ENCODE data around the gene ZGLP1.

Gene ZGLP1

DNA sequence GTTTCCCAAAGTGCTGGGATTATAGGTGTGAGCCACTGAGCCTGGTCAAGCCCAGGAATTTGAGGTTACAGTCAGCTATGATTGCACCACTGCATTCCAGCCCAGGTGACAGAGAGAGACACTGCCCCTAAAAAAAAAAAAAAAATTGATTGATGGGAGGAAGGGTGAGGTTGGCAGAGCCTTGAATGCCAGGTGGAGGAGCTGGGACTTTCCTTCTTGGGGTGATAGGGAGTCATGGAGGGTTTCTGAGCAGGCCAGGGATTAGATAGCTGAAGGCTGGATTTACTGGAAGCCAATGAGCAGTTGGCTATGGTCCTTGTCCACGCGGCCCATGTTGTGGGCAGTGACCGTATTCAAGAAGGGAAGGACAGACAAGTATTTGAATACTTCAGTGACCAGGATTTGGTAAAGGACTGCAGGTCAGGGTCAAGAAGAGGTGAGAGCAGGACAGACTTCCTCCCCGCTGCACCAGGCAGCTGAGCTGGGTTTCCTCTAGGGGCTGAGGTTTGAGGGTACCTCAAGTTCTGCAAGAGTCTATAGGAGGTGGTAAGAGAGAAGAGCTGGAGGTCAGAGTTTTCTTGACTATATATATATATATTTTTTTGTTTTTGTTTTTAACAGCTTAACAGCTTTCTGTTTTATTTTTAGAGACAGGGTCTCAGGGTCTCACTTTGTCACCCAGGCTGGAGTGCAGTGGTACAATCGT lies 29.7 kb downstream of the ZGLP1 start:
- no peak overlapping the region for H3K4me3 ChIP-seq (ENCODE audit: low read depth, low read length)
- no peak for DNase-seq (ENCODE audit: low read depth)
- TF ChIP-seq, protein P1, sequence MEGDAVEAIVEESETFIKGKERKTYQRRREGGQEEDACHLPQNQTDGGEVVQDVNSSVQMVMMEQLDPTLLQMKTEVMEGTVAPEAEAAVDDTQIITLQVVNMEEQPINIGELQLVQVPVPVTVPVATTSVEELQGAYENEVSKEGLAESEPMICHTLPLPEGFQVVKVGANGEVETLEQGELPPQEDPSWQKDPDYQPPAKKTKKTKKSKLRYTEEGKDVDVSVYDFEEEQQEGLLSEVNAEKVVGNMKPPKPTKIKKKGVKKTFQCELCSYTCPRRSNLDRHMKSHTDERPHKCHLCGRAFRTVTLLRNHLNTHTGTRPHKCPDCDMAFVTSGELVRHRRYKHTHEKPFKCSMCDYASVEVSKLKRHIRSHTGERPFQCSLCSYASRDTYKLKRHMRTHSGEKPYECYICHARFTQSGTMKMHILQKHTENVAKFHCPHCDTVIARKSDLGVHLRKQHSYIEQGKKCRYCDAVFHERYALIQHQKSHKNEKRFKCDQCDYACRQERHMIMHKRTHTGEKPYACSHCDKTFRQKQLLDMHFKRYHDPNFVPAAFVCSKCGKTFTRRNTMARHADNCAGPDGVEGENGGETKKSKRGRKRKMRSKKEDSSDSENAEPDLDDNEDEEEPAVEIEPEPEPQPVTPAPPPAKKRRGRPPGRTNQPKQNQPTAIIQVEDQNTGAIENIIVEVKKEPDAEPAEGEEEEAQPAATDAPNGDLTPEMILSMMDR (IDR thresholded peaks at IDR 0.05; ENCODE audit: control insufficient read depth, extremely low read depth, insufficient read depth) = no peak

DNA sequence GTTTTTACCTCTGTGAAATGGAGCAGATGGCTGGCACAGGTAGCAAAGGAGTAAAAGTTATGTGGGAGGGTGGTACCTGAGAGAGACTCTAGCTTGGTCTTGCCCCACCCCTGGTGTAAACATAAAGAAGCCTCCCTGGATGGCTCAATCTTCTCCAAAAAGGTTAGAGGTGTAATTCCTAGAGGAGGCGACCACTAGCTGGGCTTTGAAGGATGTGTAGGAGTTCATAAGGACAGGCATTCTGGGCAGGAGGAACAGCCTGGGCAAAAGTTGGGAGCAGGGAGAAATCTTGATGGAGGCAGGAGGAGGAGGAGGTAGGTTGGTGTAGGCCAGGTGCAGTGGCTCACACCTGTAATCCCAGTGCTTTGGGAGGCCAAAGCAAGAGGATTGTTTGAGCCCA lies 30.7 kb downstream of the ZGLP1 start:
- no peak for DNase-seq (ENCODE audit: low read depth)
- TF ChIP-seq, protein P1 (IDR thresholded peaks at IDR 0.05; ENCODE audit: control insufficient read depth, extremely low read depth, insufficient read depth) = no peak
- no peak overlapping the region for H3K4me3 ChIP-seq (ENCODE audit: low read depth, low read length)

DNA sequence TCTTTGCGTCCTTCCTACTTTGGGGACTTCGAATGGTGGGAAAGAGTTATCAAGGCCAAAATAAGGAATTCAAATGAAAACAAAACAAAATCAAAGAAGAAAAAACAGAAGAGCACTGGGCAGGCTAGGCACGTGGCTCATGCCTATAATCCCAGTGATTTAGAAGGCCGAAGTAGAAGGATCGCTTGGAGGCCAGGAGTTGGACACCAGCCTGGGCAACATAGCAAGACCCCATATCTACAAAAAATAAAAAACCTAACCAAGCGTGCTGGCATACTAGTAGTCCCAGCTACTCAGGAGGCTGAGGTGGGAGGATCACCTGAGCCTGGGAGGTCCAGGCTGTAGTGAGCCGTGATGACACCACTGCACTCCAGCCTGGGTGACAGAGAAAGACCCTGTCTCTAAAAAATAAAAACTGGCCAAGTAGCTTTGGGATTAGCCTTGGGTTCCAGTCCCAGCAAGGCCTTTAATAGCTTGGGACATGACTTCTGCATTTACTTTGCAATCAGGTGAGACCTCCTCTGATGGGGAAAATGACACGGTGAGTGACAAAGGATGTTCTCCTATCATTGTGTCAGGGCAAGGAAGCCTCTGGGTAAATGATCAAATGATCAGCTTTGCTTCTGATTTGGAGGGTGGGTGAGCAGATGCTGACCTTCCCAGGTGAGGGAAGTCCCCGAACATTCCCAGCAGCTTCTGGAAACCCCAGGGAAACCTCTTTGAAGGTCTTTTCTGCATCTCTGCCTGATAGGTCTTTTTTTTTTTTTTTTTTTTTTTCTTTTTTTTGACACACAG lies 31.6 kb downstream of the ZGLP1 start:
- TF ChIP-seq, protein P1 (IDR thresholded peaks at IDR 0.05; ENCODE audit: control insufficient read depth, extremely low read depth, insufficient read depth) = no peak
- no peak for DNase-seq (ENCODE audit: low read depth)
- no peak overlapping the region for H3K4me3 ChIP-seq (ENCODE audit: low read depth, low read length)

DNA sequence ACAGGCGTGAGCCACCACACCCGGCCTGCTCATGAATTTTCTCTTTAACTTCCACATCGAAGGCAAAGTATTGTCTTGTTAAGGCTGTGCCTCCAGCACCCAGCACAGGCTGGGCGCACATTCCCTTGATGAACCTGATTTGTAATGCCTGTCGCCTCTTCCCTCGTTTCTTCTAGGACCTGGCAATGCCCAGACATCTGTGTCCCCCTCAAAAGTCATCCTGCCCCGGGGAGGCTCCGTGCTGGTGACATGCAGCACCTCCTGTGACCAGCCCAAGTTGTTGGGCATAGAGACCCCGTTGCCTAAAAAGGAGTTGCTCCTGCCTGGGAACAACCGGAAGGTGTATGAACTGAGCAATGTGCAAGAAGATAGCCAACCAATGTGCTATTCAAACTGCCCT lies 35.0 kb downstream of the ZGLP1 start:
- TF ChIP-seq, protein P1 (IDR thresholded peaks at IDR 0.05; ENCODE audit: control insufficient read depth, extremely low read depth, insufficient read depth) = no peak
- no peak overlapping the region for H3K4me3 ChIP-seq (ENCODE audit: low read depth, low read length)
- DNase-seq (ENCODE audit: low read depth) = no peak

DNA sequence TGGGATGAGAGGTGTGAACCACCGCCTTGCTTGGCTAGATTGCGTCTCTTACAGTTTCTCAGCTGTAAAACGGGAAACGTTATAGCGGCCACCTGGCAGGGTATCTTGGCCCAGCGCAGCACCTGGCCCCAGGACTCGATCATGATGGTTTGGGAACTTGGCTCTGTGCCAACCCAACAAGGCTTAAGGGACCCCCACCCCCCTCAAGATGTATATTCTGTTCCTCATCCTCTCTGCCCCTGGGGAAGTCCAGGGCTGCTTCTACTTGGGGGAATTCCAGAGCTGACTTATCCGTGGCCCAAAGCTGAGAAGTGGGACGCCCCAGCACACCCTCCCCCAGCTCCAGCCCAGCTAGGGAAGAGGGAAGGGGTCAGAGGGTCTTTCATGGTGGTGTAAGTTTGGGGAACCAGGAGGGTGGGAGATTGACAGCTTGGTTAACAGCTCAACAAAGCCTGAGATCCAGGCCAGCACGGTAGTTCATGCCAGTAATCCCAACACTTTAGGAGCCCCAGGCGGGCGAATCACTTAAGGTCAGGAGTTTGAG lies 38.0 kb downstream of the ZGLP1 start:
- TF ChIP-seq, protein P1 (IDR thresholded peaks at IDR 0.05; ENCODE audit: control insufficient read depth, extremely low read depth, insufficient read depth) = no peak
- no peak overlapping the region for H3K4me3 ChIP-seq (ENCODE audit: low read depth, low read length)
- no peak for DNase-seq (ENCODE audit: low read depth)

DNA sequence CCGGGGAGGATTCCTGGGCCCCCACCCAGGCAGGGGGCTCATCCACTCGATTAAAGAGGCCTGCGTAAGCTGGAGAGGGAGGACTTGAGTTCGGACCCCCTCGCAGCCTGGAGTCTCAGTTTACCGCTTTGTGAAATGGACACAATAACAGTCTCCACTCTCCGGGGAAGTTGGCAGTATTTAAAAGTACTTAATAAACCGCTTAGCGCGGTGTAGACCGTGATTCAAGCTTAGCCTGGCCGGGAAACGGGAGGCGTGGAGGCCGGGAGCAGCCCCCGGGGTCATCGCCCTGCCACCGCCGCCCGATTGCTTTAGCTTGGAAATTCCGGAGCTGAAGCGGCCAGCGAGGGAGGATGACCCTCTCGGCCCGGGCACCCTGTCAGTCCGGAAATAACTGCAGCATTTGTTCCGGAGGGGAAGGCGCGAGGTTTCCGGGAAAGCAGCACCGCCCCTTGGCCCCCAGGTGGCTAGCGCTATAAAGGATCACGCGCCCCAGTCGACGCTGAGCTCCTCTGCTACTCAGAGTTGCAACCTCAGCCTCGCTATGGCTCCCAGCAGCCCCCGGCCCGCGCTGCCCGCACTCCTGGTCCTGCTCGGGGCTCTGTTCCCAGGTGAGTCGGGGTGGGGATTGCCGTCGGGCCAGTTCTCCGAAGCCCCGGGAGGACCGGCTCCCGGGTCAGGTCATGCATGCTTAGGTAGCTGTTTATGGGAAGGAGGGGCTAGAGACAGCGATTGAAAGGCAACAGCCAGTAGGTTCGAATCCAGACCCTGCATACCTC lies 38.8 kb downstream of the ZGLP1 start, which contains the start of gene ICAM1:
TSS of gene ICAM1 (plus strand) at position 505 of the 779 bp plus-strand sequence. CDS start at position 545, 40 bp downstream.
- no peak for DNase-seq (ENCODE audit: low read depth)

More for the DNA sequence above, 38.8 kb downstream of the ZGLP1 start, which contains the start of gene ICAM1:
- TF ChIP-seq, protein P1 (IDR thresholded peaks at IDR 0.05; ENCODE audit: control insufficient read depth, extremely low read depth, insufficient read depth) = no peak
- H3K4me3 ChIP-seq (ENCODE audit: low read depth, low read length) = no peak within 1 kb of the TSS
